Neural crest cell (in vitro differentiated cells): Measurements from ENCODE around the gene SIVA1. TPM values are rescaled to one million over a fixed set of nuclear protein-coding genes. Genes with fewer than 3 reads are reported as not detected.

ENCODE experiments used
- DNase-seq: peaks from one replicate; pipeline ENCODE4 v3.0.0; 2021; ENCODE audit warnings: low read depth, mixed read lengths, low spot score
- H3K27ac Mint-ChIP-seq: one replicate; pipeline ENCODE4 v1.8.0; 2021; ENCODE audit warnings: mild to moderate bottlenecking, mixed read lengths; ENCODE audit not compliant: unreplicated experiment
- H3K27me3 Mint-ChIP-seq: 2 replicates; pipeline ENCODE4 v1.8.0; 2021; ENCODE audit warnings: low read depth, mild to moderate bottlenecking, mixed read lengths
- H3K36me3 Mint-ChIP-seq: 2 replicates; pipeline ENCODE4 v1.8.0; 2021; ENCODE audit warnings: low read depth, mild to moderate bottlenecking, mixed read lengths
- H3K4me1 Mint-ChIP-seq: 2 replicates; pipeline ENCODE4 v1.8.0; 2021; ENCODE audit warnings: mixed read lengths
- H3K4me3 Mint-ChIP-seq: one replicate; pipeline ENCODE4 v1.8.0; 2021; ENCODE audit warnings: mild to moderate bottlenecking, mixed read lengths
- H3K9me3 Mint-ChIP-seq: 2 replicates; pipeline ENCODE4 v1.8.0; 2021; ENCODE audit warnings: mixed read lengths
- CTCF ChIP-seq: fragments of 200-600 bp; sonication (generic); conservative IDR thresholded peaks from 2 replicates; pipeline ENCODE4 v1.5.0; 2021; ENCODE audit warnings: antibody characterized with exemption, mild to moderate bottlenecking
- total RNA-seq: library from RNA; stranded (reverse); gene quantifications from 2 replicates; pipeline ENCODE4 v1.2.1, GENCODE V29; 2021

SIVA1 gene
- total RNA-seq, 1 donor from 2014 or later = 121 TPM

DNA sequence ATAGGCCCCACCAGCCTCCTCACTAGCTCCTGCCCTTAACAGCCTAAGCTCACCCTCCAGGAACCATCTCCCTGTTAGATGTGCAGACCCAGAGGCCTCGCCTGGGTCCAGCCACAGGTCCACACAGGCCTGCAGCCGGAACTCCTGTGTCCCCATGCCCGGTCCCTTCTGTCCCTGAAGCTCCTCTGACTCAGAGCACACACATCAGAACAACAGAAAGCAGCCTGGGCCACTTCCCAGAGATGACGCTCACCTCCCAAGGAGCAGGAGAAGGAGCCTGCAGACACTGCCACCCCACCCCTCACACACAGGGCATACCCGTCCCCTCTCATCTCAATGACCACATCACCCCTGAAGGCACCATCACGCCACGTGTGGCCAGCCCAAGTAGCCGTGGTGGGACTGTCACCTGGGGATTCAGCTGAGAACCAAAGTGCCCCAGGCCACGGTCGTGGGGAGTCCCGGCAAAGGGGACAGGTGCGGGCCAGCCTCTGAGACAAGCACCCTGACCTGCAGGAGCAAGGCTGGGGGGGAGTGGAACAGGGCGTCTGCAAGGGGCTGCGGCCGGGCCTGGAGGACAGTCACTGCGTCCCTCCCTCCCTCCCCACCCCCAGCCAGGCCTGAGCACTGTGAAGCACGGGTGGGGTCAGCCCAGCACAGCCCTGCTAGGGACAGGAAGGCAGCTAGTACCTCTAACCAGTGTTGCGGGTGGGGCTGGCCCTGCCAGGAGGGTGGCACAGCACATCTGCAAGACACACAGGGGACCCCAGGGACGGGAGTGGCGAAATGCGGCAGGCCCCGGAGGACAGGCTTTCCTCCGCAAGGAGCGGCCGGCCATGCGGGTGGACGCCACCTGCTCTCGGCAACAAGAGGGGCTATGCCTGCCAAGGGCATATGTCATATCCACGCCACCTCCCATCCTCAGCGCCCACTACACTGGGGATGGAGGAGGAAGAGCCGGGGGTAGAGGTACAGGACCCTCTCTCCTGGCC is 37.1 kb downstream of the SIVA1 start:
- peaks cover 21% of the 10 kb centered on the region for H3K4me1 Mint-ChIP-seq
- H3K27me3 Mint-ChIP-seq = no peaks in the 10 kb centered on the region
- no peaks in the 10 kb centered on the region for H3K36me3 Mint-ChIP-seq
- H3K27ac Mint-ChIP-seq = peak overlapping the region; percentile 19
- no peak for TF ChIP-seq CTCF
- peak overlapping the region; percentile 51 for H3K4me3 Mint-ChIP-seq
- DNase-seq = no peak
- H3K9me3 Mint-ChIP-seq = no peaks in the 10 kb centered on the region

GRCh38 chr14:104791425-104791824 is 38.5 kb downstream of the SIVA1 start:
- Mint-ChIP-seq H3K36me3 (no peaks in the 10 kb centered on the region), H3K4me3 (peak overlapping the region; percentile 77), H3K4me1 (peaks cover 26% of the 10 kb centered on the region), H3K27me3 (peaks cover 5% of the 10 kb centered on the region), H3K27ac (no peak overlapping the region), H3K9me3 (no peaks in the 10 kb centered on the region)
- no peak for TF ChIP-seq CTCF
- no peak for DNase-seq

DNA sequence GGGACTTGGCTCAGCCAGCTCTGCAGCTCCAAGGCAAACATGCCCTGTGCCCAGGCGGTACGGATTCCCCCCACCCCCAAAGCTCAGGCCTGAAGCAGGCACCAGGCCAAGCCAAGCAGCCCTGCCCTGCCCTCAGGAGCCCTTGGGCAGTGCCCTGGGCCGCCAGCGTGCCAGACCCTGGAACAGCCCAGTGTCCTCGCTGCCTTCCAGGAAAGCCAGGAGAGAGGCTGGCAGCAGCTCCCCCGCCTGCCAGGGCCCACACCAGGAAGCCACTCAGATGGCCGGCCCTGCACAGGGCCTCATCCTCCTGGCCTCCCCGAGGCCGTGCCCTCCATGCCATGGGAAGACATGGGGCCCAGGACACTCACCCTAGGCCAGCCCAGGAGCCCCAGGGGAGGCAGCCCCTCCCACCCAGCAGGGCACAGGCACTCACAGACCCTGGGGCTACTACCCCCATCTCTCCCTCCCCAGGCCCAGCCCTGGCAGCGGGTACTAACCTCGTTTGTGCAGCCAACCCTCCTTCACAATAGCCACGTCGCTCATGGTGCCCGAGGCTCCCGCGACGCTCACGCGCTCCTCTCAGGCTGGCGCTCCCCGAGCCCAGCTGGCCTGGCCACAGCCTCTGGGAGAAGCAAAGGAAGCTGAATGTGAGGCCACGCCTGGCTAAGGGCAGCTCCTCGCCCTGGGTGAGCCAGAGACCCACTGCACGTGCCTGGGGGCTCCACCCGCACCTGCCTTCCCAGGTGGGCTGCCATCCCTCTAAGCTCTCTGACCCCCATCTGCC is 39.3 kb downstream of the SIVA1 start:
- no peak for TF ChIP-seq CTCF
- Mint-ChIP-seq H3K4me1 (peaks cover 28% of the 10 kb centered on the region), H3K36me3 (no peaks in the 10 kb centered on the region), H3K9me3 (no peaks in the 10 kb centered on the region), H3K27me3 (peaks cover 13% of the 10 kb centered on the region), H3K4me3 (peak overlapping the region; percentile 90), H3K27ac (no peak overlapping the region)
- no peak for DNase-seq

DNA sequence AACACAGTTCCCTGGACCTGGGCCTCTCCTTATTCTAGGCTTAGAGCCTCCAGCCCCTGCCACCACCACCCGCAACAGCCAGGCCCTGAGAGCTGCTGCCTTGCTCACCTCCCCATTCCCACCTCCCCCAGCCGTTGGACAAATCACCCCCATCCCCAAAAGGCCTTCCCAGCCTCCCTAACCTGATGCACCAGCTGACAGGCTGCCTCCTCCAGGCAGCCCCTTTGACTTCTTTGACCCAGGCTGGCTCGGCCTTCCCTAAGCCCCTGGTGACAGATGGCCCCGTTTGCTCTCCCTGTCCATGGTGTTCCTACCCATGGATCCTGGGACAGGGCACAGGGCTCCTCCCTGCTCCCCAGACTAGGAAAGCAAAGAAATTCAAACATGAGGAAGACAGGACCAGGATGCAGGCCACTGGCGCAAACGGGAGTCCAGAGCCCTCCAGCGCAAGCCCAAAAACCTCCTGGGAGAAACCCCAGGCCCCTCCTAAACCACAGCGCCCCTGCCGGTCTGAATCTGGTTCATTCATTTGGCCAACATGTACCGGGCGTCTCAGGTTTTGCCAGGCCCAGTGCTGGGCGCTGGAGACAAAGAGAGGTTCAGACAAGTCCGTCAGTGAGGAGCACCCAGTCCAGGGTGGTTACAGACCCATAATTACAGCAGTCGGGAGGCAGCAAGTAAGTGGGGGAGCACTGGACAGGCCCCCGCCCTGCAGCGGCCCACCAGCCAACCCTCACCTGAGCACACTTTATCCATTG is 40.2 kb downstream of the SIVA1 start:
- H3K27me3 Mint-ChIP-seq = peaks cover 20% of the 10 kb centered on the region
- no peak for TF ChIP-seq CTCF
- H3K36me3 Mint-ChIP-seq = no peaks in the 10 kb centered on the region
- no peak for DNase-seq
- H3K9me3 Mint-ChIP-seq = no peaks in the 10 kb centered on the region
- H3K4me1 Mint-ChIP-seq = peaks cover 28% of the 10 kb centered on the region
- peak overlapping the region; percentile 90 for H3K4me3 Mint-ChIP-seq
- H3K27ac Mint-ChIP-seq = no peak overlapping the region

DNA sequence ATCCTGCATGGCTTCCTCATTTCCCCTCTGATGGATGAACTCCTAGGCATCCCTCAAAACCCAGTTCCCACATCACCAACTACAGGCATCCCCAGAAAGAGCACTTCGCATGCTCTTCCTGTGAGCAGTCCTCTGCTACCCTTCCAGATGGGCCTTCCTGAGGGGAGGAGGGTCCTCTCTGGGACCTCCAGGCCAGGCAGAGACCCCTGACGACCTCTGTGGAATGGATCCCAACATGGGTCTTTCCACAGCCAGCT is 40.7 kb downstream of the SIVA1 start:
- Mint-ChIP-seq H3K4me3 (peak overlapping the region; percentile 90), H3K27ac (no peak overlapping the region)

More for the DNA sequence above, 40.7 kb downstream of the SIVA1 start:
- TF ChIP-seq CTCF = no peak
- H3K4me1 Mint-ChIP-seq = peaks cover 28% of the 10 kb centered on the region
- no peak for DNase-seq
- no peaks in the 10 kb centered on the region for H3K9me3 Mint-ChIP-seq
- no peaks in the 10 kb centered on the region for H3K36me3 Mint-ChIP-seq
- H3K27me3 Mint-ChIP-seq = peaks cover 25% of the 10 kb centered on the region
